NCI-H1417 treated with DMSO at 0.1 percent for 48 hours (cell line): ENCODE results near the gene THBS3.
"Not testable (repeated sequence)": the region's sequence is repeated elsewhere in the genome, so short reads cannot be mapped to it uniquely, and the experiment has no call there.

Experiments used
- DNase-seq: peaks from one replicate; lab custom pipeline; 2025; lab: John Stamatoyannopoulos, UW

Gene THBS3

DNA sequence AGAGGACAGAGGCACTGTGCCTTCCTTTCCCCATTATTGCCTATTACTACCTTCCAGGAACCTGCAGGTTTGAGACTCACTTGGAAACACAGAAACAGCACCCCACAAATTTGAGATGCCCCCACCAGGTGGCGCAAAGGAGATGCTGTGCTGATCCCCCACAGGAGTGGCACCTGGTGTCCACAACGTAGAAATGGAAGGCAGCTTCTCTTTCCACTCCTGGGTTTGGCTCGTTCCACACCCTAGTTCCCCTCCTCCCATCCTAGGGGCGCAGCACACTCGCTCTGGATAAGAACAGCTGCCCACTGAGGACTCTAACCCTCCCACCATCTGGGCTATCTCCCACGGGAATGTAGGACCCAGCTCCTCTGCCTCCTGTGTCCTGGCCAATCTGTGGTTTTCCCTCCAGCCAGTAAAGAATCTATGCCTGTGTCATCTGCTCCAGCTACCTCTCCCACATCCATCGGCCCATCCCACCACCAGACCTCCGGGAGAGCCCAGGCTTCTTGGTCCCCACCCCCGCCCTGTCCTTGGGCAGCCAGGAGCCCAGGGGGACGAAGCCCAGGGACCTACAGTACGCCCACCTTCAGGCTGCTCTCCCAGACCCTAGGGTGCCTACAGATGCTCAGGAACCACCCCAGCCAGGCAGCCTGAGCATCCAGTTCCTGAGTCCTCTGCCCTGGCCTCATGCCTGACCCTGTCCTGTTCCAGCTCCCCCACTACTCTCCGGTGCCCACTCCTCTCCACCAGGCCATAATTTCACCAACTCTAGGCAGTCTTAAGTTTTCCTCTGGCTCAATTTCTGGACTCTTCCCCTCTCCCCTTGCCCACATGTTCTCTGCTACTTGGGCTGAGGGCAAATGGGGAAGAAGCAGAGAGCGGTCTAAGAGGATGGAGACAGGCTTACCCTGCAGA lies 549 bp downstream of the THBS3 start:
- peak; percentile 33 for DNase-seq

DNA sequence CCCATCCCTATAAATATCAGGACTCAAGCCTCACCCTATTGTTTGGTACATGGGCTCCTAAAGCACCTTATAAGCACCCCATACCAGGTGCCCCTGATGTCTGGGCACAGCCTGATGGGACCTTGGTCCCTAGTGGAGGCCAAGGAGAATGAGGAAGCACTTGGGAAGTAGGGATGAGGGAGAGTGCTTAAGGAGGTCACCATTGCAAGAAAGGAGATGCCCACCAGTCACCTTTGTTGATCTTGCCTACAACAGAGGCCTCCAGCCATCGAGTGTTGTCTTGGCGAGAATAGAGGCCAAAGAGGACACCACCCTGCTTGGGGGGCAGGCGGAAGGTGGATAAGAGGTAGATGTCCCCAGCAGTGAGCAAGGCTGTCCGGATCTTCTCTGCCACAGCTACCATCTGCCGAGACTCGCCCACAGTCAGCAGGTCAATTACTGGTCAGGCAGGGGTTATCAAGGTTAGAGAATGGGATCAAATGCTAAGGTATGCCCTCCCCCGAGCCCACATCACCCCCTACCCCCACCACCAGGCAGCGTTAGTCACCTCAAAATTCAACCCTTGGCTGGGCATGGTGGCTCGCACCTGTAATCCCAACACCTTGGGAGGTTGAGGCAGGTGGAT lies 1.6 kb downstream of the THBS3 start:
- DNase-seq = no peak

DNA sequence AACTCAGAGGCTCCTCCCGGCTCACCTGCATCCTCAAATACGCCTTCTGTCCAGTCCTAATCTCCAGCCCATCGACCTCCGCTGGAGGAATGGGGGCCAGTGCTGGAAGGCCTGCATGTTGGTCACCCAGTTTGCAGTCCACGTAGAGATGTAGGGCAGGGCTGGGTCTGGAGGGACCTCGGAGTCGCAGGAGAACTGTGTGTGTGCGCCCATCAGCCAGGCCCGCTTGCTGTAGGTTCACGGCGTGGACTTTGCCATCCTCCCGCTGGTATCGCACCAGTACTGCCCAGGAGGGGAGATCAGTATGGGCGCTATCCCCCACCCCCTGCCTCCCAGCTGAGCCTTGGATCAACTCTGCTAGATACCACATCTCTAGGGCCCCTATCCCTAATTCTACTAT lies 2.7 kb downstream of the THBS3 start:
- no peak for DNase-seq

DNA sequence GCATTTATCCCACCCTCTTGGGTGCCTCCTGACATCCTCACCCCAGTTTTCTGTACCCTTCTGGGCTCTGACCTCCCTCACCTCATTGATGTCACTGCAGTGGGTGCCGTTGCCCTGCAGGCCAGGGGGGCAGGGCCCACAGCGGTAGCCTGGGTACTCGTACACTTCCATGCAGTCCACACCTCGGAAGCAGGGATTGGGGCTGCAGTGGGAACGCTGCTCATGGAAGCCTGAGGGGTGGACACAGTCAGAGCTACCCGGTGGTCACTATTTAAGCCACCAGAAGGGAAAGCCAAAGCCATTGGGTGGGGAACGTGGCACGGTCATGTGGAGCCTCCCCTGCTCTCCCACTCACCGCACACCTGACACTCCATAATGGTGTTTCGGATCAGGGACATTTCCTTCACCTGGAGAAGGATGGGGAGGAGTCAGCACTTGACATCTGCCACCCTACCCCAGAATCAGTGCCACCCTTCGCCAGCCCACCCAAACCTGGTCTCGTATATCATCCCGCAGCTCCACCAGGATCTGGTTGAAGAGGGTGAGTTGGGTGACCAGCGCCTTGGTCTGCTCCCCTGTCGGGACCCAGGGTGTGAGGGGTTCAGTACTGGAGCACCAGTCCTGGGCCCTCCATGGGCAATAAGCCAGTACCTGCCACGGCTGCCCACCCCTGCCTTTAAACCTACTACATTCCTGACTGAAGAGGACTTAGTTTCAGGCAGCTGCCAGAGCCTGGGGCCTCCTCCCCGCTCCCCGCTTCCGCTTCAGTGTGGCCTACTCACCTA lies 4.8 kb downstream of the THBS3 start:
- no peak for DNase-seq

- no peak for DNase-seq
Measured at GRCh38 chr1:155202198-155202597, 5.5 kb downstream of the THBS3 start.

- DNase-seq = no peak
Measured at GRCh38 chr1:155200920-155201319, 6.8 kb downstream of the THBS3 start.

- DNase-seq = no peak
Measured at GRCh38 chr1:155199792-155200191, 7.9 kb downstream of the THBS3 start.

DNA sequence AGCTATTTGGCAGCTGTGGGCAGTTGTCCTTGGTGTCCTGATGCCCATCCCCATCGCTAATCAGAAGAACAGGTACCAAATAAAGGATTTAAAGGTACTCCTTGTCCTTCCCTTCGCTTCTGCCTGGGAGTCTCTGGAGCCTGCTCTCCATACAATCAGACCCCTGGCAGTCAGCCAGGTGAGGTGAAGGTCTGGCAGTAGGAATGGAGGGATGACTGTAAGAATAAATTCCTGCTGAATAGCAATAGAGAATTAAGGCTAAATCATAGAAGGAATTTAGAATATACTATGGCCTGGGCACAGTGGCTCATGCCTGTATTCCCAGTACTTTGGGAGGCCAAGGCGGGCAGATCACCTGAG lies 9.2 kb downstream of the THBS3 start:
- no peak for DNase-seq

- DNase-seq = no peak
Measured at GRCh38 chr1:155197901-155198546, 9.7 kb downstream of the THBS3 start.

GRCh38 chr1:155196893-155197638 lies 10.6 kb downstream of the THBS3 start:
- no peak for DNase-seq

DNA sequence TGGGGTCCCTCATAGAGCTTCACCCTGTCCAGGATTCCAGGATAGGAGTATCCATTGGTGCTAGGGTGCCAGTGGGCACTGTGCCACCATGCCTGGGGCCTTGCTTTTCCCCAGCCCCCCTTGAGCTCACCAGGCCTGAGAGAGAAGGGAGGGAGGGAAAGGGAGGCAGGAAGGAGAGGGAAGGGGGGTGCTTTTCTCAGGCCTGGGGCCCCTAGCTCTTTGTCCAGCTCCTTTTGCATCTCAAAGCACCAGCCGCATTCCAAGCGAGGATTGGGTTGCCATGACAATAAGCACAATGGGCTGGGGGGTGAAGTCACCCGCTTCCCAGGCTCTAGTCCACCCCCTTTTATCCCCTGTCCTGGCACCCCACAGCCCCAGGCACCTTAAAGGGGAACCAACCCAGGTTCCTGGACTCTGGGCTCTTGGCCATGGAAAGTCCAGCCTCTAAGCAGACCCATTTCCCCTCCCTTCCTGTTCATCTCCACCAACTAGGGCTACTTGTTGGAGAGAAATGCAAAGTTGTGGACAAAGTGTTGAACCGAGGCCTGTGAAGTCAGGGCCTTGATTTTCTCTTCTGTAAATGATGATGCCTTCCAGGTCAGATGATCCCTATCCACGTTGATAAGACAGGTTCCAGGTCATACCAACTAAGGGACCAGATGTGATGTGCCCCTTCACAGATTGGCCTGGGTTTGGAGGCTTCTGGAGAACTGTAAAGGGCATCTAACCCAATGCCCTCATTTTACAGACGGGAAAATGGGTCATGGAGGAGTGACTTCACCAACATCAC lies 11.4 kb downstream of the THBS3 start:
- no peak for DNase-seq

DNA sequence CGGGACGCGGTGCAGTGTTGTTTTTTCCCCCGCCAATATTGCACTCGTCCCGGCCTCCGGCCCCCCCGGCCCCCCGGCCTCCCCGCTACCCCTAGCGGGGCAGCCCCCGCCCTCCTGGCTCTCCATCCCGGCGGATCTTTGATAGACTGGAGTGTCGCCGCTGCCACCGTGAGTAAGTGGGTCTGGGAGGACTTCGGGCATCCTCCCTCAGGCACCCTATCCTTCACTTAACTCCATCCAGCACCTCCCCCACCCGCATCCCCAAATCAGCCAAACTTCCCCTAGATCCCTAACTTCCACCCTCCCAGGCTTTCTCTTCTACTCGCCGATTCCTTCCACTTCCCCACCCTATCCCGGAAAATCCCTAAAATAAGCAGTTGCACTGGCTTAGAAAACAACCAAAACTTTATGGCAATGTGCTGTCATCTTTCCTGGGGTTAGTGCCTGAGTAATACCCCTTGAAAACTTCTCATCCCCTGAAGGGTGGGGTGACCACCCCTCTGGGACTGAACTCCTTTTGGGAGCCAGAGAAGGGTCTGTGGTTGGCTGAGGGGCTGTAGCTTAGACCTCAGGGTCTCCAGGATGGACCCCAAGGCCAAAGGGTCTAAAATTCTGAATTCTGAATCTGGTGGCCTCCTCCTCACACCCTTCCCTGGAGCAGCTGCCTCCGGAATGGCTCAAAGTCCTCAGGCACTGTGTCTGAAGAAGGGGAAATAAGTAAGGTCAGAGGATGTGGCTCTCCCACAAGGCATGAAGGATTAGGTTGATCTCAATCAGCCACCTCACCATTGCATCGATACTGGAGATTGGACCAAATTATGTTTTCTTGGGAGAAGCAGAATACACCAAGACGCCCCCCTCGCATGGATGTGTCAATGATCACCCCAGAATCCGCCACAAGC lies 12.2 kb downstream of the THBS3 start:
- no peak for DNase-seq

- DNase-seq = not testable (repeated sequence)
Measured at GRCh38 chr1:155193991-155194240, 13.8 kb downstream of the THBS3 start.

DNA sequence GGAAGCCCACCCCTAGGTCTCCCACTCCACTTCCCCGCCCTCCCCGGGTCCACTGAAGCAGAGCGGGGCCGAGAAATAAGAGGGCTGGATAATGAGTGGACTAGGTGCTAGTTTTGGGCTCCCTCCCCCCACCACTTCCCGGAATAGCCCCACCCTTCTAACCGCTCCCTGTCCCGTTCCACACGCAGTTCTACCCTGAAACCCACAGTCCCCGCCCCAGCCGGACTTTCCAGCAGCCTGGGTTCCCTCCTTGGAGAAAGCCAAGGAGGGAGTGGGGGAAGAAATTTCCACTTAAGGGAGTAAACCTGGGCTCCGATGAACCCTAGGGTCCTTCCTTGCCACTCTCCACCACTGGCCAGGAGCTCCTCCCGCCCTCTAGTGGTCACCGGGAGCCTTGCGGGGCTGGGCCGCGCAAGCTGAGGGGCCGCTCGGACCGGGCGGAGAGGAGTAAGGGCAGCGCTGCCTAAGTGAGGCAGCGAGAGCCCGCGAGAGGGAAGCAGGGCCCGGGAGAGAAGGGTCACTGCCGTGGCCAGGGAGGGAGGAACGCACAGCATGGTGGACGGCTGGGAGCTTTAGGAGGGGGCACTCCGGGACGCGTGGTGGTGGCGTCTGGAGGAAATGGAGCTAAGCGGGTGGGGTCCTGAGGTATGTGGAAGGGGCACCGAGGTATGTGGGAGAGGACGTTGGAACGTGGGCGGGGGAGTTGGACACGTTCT lies 14.3 kb downstream of the THBS3 start:
- peak; percentile 13 for DNase-seq

- DNase-seq = peak; percentile 2
Measured at GRCh38 chr1:155192346-155193274, 15.1 kb downstream of the THBS3 start.

DNA sequence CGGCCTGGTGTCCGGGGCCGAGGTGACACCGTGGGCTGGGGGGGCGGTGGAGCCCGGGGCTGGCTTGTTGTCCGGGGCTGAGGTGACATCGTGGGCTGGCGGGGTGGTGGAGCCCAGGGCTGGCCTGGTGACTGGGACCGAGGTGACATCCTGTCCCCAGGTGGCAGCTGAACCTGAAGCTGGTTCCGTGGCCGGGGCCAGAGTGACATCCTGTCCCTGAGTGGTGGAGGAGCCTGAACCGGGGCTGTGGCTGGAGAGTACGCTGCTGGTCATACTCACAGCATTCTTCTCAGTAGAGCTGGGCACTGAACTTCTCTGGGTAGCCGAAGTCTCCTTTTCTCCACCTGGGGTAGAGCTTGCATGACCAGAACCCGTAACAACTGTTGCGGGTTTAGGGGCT lies 15.8 kb downstream of the THBS3 start:
- no peak for DNase-seq

DNA sequence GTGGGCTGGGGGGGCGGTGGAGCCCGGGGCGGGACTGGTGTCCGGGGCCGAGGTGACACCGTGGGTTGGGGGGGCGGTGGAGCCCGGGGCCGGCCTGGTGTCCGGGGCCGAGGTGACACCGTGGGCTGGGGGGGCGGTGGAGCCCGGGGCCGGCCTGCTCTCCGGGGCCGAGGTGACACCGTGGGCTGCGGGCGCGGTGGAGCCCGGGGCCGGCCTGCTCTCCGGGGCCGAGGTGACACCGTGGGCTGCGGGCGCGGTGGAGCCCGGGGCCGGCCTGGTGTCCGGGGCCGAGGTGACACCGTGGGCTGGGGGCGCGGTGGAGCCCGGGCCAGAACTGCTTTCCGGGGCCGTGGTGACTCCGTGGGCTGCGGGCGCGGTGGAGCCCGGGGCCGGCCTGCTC lies 17.8 kb downstream of the THBS3 start:
- DNase-seq = not testable (repeated sequence)

DNA sequence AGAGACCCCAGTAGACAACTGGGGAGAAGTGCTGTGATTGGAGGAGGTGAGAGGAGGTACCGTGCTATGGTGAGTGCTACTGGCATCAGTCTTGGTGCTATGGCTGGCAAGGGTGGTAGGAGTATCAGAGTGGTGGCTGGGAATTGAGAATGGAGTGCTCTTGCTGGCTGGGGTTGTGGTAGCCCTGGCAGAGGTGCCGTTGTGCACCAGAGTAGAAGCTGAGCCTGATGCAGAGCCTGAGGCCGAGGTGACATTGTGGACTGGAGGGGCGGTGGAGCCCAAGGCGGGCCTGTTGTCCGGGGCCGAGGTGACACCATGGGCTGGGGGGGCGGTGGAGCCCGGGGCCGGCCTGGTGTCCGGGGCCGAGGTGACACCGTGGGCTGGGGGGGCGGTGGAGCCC lies 19.4 kb downstream of the THBS3 start:
- DNase-seq = no peak
